IMR-90 (cell line): ENCODE results near the gene KBTBD6. TPM values are rescaled to one million over a fixed set of nuclear protein-coding genes. Genes with fewer than 3 reads are reported as not detected.

ENCODE experiments used
- ATAC-seq: fragments of 200-7000 bp; cut with Tn5 transposase; 2 replicates; pipeline ENCODE4 v1.9.1; 2020; ENCODE audit warnings: low read depth, mild to moderate bottlenecking, moderate library complexity
- BruUV-seq: library from RNA; stranded (reverse); fragments of 400-500 nt; replicated peaks from 2 replicates; lab custom pipeline; 2021; lab: Mats Ljungman, UMichigan
- CTCF ChIA-PET: fragments of 300-600 bp; formaldehyde crosslinking; extraction: SDS; loops from one replicate; lab custom pipeline; 2021; ENCODE audit warnings: antibody characterized with exemption; lab: Yijun Ruan, JAX
- POLR2A ChIA-PET: fragments of 300-600 bp; sonication (Branson Sonifier 250); formaldehyde crosslinking; loops from one replicate; lab custom pipeline; 2022; ENCODE audit warnings: antibody characterized with exemption; ENCODE audit not compliant: unreplicated experiment; lab: Charles Lee
- DNase-seq: peaks from one replicate; pipeline ENCODE4 v3.0.0; 2013
- H2AFZ ChIP-seq: replicated peaks from 2 replicates; pipeline ENCODE3; 2013; ENCODE audit warnings: low read length, mild to moderate bottlenecking; ENCODE audit not compliant: poor library complexity
- H2AK5ac ChIP-seq: 2 replicates; pipeline ENCODE4 v1.6.1; 2013; ENCODE audit warnings: low read depth, low read length, inconsistent platforms
- H2AK9ac ChIP-seq: replicated peaks from 2 replicates; pipeline ENCODE3; 2013; ENCODE audit warnings: mild to moderate bottlenecking, low read depth, low read length, moderate library complexity; ENCODE audit not compliant: poor library complexity
- H2BK120ac ChIP-seq: 2 replicates; pipeline ENCODE4 v1.6.1; 2013; ENCODE audit warnings: low read depth, low read length, inconsistent platforms
- H2BK15ac ChIP-seq: 3 replicates; pipeline ENCODE4 v1.6.1; 2013; ENCODE audit warnings: low read depth, low read length, inconsistent platforms
- H2BK20ac ChIP-seq: 2 replicates; pipeline ENCODE4 v1.6.1; 2013; ENCODE audit warnings: low read depth, mild to moderate bottlenecking, inconsistent platforms, low read length, moderate library complexity
- H2BK5ac ChIP-seq: 2 replicates; pipeline ENCODE4 v1.6.1; 2013; ENCODE audit warnings: mild to moderate bottlenecking, low read depth, low read length, inconsistent platforms; ENCODE audit not compliant: poor library complexity, severe bottlenecking
- H3K14ac ChIP-seq: replicated peaks from 2 replicates; pipeline ENCODE4 v1.6.1; 2013; ENCODE audit warnings: low read depth, low read length, inconsistent platforms
- H3K18ac ChIP-seq: 2 replicates; pipeline ENCODE4 v1.6.1; 2013; ENCODE audit warnings: low read depth, low read length, control low read depth
- H3K23ac ChIP-seq: 2 replicates; pipeline ENCODE4 v1.6.1; 2013; ENCODE audit warnings: low read depth, low read length, inconsistent platforms
- H3K27ac ChIP-seq: 2 replicates; pipeline ENCODE4 v1.5.1; 2013; ENCODE audit warnings: mild to moderate bottlenecking, control low read depth, low read length; ENCODE audit not compliant: insufficient read depth
- H3K27me3 ChIP-seq: 2 replicates; pipeline ENCODE4 v1.6.1; 2013; ENCODE audit warnings: low read length; ENCODE audit not compliant: control insufficient read depth, insufficient read depth
- H3K36me3 ChIP-seq: 2 replicates; pipeline ENCODE4 v1.6.1; 2013; ENCODE audit warnings: low read length, mixed read lengths; ENCODE audit not compliant: control insufficient read depth, insufficient read depth
- H3K4ac ChIP-seq: 2 replicates; pipeline ENCODE4 v1.6.1; 2013; ENCODE audit warnings: low read depth, low read length, inconsistent platforms
- H3K4me1 ChIP-seq: 2 replicates; pipeline ENCODE4 v1.6.1; 2013; ENCODE audit warnings: low read length, mixed read lengths; ENCODE audit not compliant: control insufficient read depth, insufficient read depth
- H3K4me2 ChIP-seq: 2 replicates; pipeline ENCODE4 v1.6.1; 2013; ENCODE audit warnings: low read depth, mild to moderate bottlenecking, control low read depth, low read length, moderate library complexity
- H3K4me3 ChIP-seq: 2 replicates; pipeline ENCODE4 v1.5.1; 2013; ENCODE audit warnings: low read depth, mild to moderate bottlenecking, control low read depth, low read length, moderate library complexity; ENCODE audit not compliant: insufficient read depth
- H3K56ac ChIP-seq: 2 replicates; pipeline ENCODE4 v1.6.1; 2013; ENCODE audit warnings: low read length, inconsistent platforms; ENCODE audit not compliant: insufficient read depth; ENCODE audit errors: extremely low read depth
- H3K79me1 ChIP-seq, 2 experiments: 2 replicates each; pipeline ENCODE4 v1.6.1; 2013; ENCODE audit warnings: low read length in 2 of 2, inconsistent platforms in 1 of 2, low read depth in 1 of 2
- H3K9ac ChIP-seq: 2 replicates; pipeline ENCODE4 v1.6.1; 2013; ENCODE audit warnings: low read depth, low read length, control low read depth
- H3K9me1 ChIP-seq: 2 replicates; pipeline ENCODE4 v1.6.1; 2013; ENCODE audit warnings: low read length, inconsistent platforms; ENCODE audit not compliant: insufficient read depth
- H3K9me3 ChIP-seq: 2 replicates; pipeline ENCODE4 v1.6.1; 2013; ENCODE audit warnings: low read length; ENCODE audit not compliant: control insufficient read depth, insufficient read depth
- H4K20me1 ChIP-seq: 2 replicates; pipeline ENCODE4 v1.6.1; 2013; ENCODE audit warnings: low read length, inconsistent platforms; ENCODE audit not compliant: insufficient read depth
- H4K5ac ChIP-seq: 2 replicates; pipeline ENCODE4 v1.6.1; 2013; ENCODE audit warnings: mild to moderate bottlenecking, low read depth, low read length, control low read depth
- H4K8ac ChIP-seq, 2 experiments: 2 replicates each; pipeline ENCODE4 v1.6.1; 2013; ENCODE audit warnings: low read depth in 2 of 2, low read length in 2 of 2, control low read depth in 1 of 2, inconsistent platforms in 1 of 2
- H4K91ac ChIP-seq: 2 replicates; pipeline ENCODE4 v1.6.1; 2013; ENCODE audit warnings: low read depth, low read length, inconsistent platforms; ENCODE audit not compliant: insufficient read depth
- CEBPB ChIP-seq: IDR thresholded peaks from 2 replicates; pipeline ENCODE4 v1.6.1; 2012; ENCODE audit warnings: low read depth, low read length, improper control_type of control experiment
- POLR2A ChIP-seq: IDR thresholded peaks from 2 replicates; pipeline ENCODE4 v1.6.1; 2012; ENCODE audit warnings: mild to moderate bottlenecking, low read depth, low read length
- SMC3 ChIP-seq: fragments of 150-350 bp; IDR thresholded peaks from 2 replicates; pipeline ENCODE4 v1.6.1; 2016; ENCODE audit warnings: low read depth, mild to moderate bottlenecking, antibody characterized with exemption, low read length, moderate library complexity
- dilution Hi-C: fragments of 300-500 bp; cut with HindIII; formaldehyde crosslinking; loops from one replicate; pipeline ENCODE4 v1.14.3; 2018; ENCODE audit warnings: low sequenced_read_pairs; ENCODE audit not compliant: unreplicated experiment
- in situ Hi-C: fragments of 300-500 bp; cut with MboI; formaldehyde crosslinking; loops from 3 replicates; pipeline ENCODE4 v1.14.3; 2019; ENCODE audit warnings: low sequenced_read_pairs, inconsistent platforms, mixed read lengths
- intact Hi-C: fragments of 100-400 bp; cut with micrococcal nuclease; formaldehyde crosslinking; loops from 2 replicates; pipeline ENCODE4 v1.10.0; 2022
- polyA plus RNA-seq, 3 experiments: library from polyadenylated mRNA; depleted of rRNA; stranded (reverse); fragments of >200 nt; gene quantifications; 2 replicates each; pipeline ENCODE4 v1.2.3, GENCODE V29; 2012; ENCODE audit warnings: low replicate concordance in 1 of 3
- total RNA-seq: library from RNA; depleted of rRNA; stranded (reverse); fragments of >200 nt; gene quantifications from 2 replicates; pipeline ENCODE4 v1.2.3, GENCODE V29; 2012
- TF ChIP-seq, protein P1 (sequence below): conservative IDR thresholded peaks from 2 replicates; pipeline ENCODE4 v1.5.1; 2012; ENCODE audit warnings: mild to moderate bottlenecking, low read depth, low read length, improper control_type of control experiment

KBTBD6 gene
- total and polyA plus RNA-seq, 2 of the 4 experiments (the other 2 are of a cell fraction), result 3.6 to 14.7 TPM

DNA sequence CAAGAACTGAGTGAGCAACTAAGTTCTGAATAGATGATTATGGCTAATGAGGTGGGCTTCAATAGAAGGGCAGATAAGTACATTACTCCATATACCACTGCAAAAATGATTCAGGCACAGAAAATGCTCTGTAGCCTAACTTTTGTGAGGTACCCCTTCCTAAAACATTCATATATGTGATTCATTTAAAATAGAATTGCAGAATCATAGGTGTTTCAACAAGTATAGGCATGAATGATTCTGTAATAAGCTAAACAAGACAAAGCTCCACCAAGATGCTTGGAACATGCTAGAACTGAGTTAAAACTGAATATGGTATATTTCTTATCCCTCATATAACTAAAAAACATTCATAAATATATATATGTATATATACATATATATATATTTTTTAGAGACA is 49.6 kb upstream of the KBTBD6 start:
- H4K91ac ChIP-seq, result no peak overlapping the region
- H2BK15ac ChIP-seq, result no peak overlapping the region
- H3K23ac ChIP-seq, result no peak overlapping the region
- no peak for ATAC-seq
- DNase-seq, result no peak
- no peak overlapping the region for H3K4me3 ChIP-seq
- no peak overlapping the region for H2BK120ac ChIP-seq
- H3K9me1 ChIP-seq, result no peaks in the 10 kb centered on the region
- no peak overlapping the region for H3K9ac ChIP-seq
- H3K9me3 ChIP-seq, result no peaks in the 10 kb centered on the region
- no peaks in the 10 kb centered on the region for H3K36me3 ChIP-seq
- H3K56ac ChIP-seq, result no peak overlapping the region
- ChIA-PET POLR2A (no interaction called here), CTCF (no interaction called here)
- no peaks in the 10 kb centered on the region for H3K27me3 ChIP-seq
- H4K5ac ChIP-seq, result no peak overlapping the region
- no peak overlapping the region for H2AFZ ChIP-seq
- no TSS peak for BruUV-seq
- no peak overlapping the region for H2BK20ac ChIP-seq
- no peak overlapping the region for H2AK5ac ChIP-seq
- H3K4me1 ChIP-seq, result peaks cover 5% of the 10 kb centered on the region; the same call in 1 of the 2 replicates
- H3K79me1 ChIP-seq, result no peaks in the 10 kb centered on the region
- H2BK5ac ChIP-seq, result no peak overlapping the region
- intact Hi-C loops (no loop called here), in situ Hi-C loops (no loop called here), dilution Hi-C loops (no loop called here)
- H4K8ac ChIP-seq, result no peak overlapping the region
- no peak overlapping the region for H3K27ac ChIP-seq
- no peak overlapping the region for H3K4ac ChIP-seq
- TF ChIP-seq CEBPB, result no peak
- TF ChIP-seq, protein P1, sequence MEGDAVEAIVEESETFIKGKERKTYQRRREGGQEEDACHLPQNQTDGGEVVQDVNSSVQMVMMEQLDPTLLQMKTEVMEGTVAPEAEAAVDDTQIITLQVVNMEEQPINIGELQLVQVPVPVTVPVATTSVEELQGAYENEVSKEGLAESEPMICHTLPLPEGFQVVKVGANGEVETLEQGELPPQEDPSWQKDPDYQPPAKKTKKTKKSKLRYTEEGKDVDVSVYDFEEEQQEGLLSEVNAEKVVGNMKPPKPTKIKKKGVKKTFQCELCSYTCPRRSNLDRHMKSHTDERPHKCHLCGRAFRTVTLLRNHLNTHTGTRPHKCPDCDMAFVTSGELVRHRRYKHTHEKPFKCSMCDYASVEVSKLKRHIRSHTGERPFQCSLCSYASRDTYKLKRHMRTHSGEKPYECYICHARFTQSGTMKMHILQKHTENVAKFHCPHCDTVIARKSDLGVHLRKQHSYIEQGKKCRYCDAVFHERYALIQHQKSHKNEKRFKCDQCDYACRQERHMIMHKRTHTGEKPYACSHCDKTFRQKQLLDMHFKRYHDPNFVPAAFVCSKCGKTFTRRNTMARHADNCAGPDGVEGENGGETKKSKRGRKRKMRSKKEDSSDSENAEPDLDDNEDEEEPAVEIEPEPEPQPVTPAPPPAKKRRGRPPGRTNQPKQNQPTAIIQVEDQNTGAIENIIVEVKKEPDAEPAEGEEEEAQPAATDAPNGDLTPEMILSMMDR, result no peak
- no peak for TF ChIP-seq POLR2A
- no peak for TF ChIP-seq SMC3
- no peaks in the 10 kb centered on the region for H4K20me1 ChIP-seq
- H3K14ac ChIP-seq, result no peak overlapping the region
- no peak overlapping the region for H2AK9ac ChIP-seq
- no peak overlapping the region for H3K18ac ChIP-seq
- H3K4me2 ChIP-seq, result no peak overlapping the region
